H1 (cell line): ENCODE results near the gene PRKCI. TPM values are rescaled to one million over a fixed set of nuclear protein-coding genes. Genes with fewer than 3 reads are reported as not detected.
"Not testable (repeated sequence)": the region's sequence is repeated elsewhere in the genome, so short reads cannot be mapped to it uniquely, and the experiment has no call there.

ENCODE experiments used
- CTCF ChIA-PET: fragments of 300-600 bp; sonication (Branson Sonifier 250); formaldehyde crosslinking; loops from one replicate; lab custom pipeline; 2021; ENCODE audit not compliant: partially characterized antibody; lab: Charles Lee
- POLR2A ChIA-PET: fragments of 300-600 bp; sonication (Branson Sonifier 250); formaldehyde crosslinking; loops from one replicate; lab custom pipeline; 2021; ENCODE audit warnings: inconsistent platforms; ENCODE audit not compliant: partially characterized antibody; lab: Charles Lee
- DNase-seq, 2 experiments: peaks; one replicate each; pipeline versions ENCODE4 v3.0.0 to v3.0.0-alpha.2; 2010 to 2022; ENCODE audit warnings: low spot score in 2 of 2, low read depth in 1 of 2, mixed read lengths in 1 of 2
- FAIRE-seq: peaks from 2 replicates; lab custom pipeline; 2011; peaks lifted over from hg19 to GRCh38; lab: Jason Lieb, UNC
- H2AFZ ChIP-seq: 2 replicates; pipeline ENCODE4 v1.8.1; 2012; ENCODE audit warnings: low read length, inconsistent platforms
- H2AK5ac ChIP-seq: 2 replicates; pipeline ENCODE4 v1.6.1; 2013; ENCODE audit warnings: low read depth, low read length
- H2BK120ac ChIP-seq: replicated peaks from 2 replicates; pipeline ENCODE3; 2013; ENCODE audit warnings: low read depth, low read length, inconsistent platforms
- H2BK12ac ChIP-seq: 2 replicates; pipeline ENCODE4 v1.6.1; 2013; ENCODE audit warnings: low read depth, low read length
- H2BK15ac ChIP-seq: 2 replicates; pipeline ENCODE4 v1.6.1; 2013; ENCODE audit warnings: low read length
- H2BK20ac ChIP-seq: 2 replicates; pipeline ENCODE4 v1.6.1; 2013; ENCODE audit warnings: low read length
- H2BK5ac ChIP-seq: 2 replicates; pipeline ENCODE4 v1.6.1; 2013; ENCODE audit warnings: low read depth, low read length
- H3K14ac ChIP-seq: 2 replicates; pipeline ENCODE4 v1.6.1; 2013; ENCODE audit warnings: inconsistent platforms; ENCODE audit not compliant: insufficient read length
- H3K18ac ChIP-seq: 2 replicates; pipeline ENCODE4 v1.6.1; 2013; ENCODE audit warnings: low read length; ENCODE audit errors: extremely low read depth
- H3K23ac ChIP-seq: 2 replicates; pipeline ENCODE4 v1.6.1; 2013; ENCODE audit warnings: inconsistent platforms; ENCODE audit not compliant: insufficient read length
- H3K23me2 ChIP-seq: 2 replicates; pipeline ENCODE4 v1.6.1; 2013; ENCODE audit warnings: low read depth, low read length
- H3K27ac ChIP-seq: 2 replicates; pipeline ENCODE4 v1.6.1; 2011; ENCODE audit warnings: low read depth, low read length, inconsistent platforms
- H3K27me3 ChIP-seq, 4 experiments: replicated peaks in 1 of 4; 1 replicate in 1 of 4; 2 replicates in 3 of 4; pipeline versions ENCODE4 v1.6.1 to v1.8.1; 2011 to 2013; ENCODE audit warnings: low read length in 3 of 4, mild to moderate bottlenecking in 3 of 4, inconsistent platforms in 2 of 4, mixed read lengths in 2 of 4, moderate library complexity in 1 of 4; ENCODE audit not compliant: control insufficient read depth in 3 of 4, insufficient read depth in 3 of 4; ENCODE audit errors: extremely low read depth in 1 of 4
- H3K36me3 ChIP-seq, 4 experiments: 2 replicates each; pipeline versions ENCODE4 v1.6.1 to v1.8.1; 2011 to 2013; ENCODE audit warnings: mild to moderate bottlenecking in 4 of 4, low read length in 3 of 4, moderate library complexity in 2 of 4, control low read depth in 1 of 4, inconsistent platforms in 1 of 4; ENCODE audit not compliant: insufficient read depth in 4 of 4, control insufficient read depth in 2 of 4
- H3K4ac ChIP-seq: replicated peaks from 2 replicates; pipeline ENCODE3; 2013; ENCODE audit warnings: low read length, low read depth, mixed read lengths, inconsistent platforms; ENCODE audit not compliant: insufficient read length
- H3K4me1 ChIP-seq, 4 experiments: replicated peaks in 1 of 4; 1 replicate in 1 of 4; 2 replicates in 3 of 4; pipeline versions ENCODE4 v1.6.1 to v1.8.1; 2011 to 2013; ENCODE audit warnings: low read length in 3 of 4, inconsistent platforms in 2 of 4, mixed read lengths in 1 of 4; ENCODE audit not compliant: insufficient read depth in 4 of 4, control insufficient read depth in 3 of 4
- H3K4me2 ChIP-seq, 2 experiments: 2 replicates each; pipeline versions ENCODE4 v1.6.1 to v1.8.1; 2011 to 2013; ENCODE audit warnings: low read depth in 2 of 2, low read length in 2 of 2, control low read depth in 1 of 2, inconsistent platforms in 1 of 2, mild to moderate bottlenecking in 1 of 2; ENCODE audit not compliant: insufficient read depth in 1 of 2
- H3K4me3 ChIP-seq, 4 experiments: fragments of 200-600, 300-600 bp in 1 of 4; sonication (generic), shearing (Covaris generic), sonication (Bioruptor Twin) in 1 of 4; 2 replicates each; pipeline versions ENCODE4 v1.5.1 to v1.8.1; 2011 to 2016; ENCODE audit warnings: low read length in 4 of 4, low read depth in 3 of 4, control low read depth in 2 of 4, inconsistent platforms in 2 of 4, mild to moderate bottlenecking in 2 of 4, mixed read lengths in 1 of 4, moderate library complexity in 1 of 4; ENCODE audit not compliant: insufficient read depth in 2 of 4; ENCODE audit errors: extremely low read depth in 1 of 4
- H3K56ac ChIP-seq: replicated peaks from 2 replicates; pipeline ENCODE3; 2013; ENCODE audit warnings: low read depth, mild to moderate bottlenecking, mixed read lengths, low read length, inconsistent platforms; ENCODE audit not compliant: insufficient read length
- H3K79me1 ChIP-seq: 2 replicates; pipeline ENCODE4 v1.6.1; 2013; ENCODE audit warnings: low read depth, low read length, control low read depth
- H3K79me2 ChIP-seq, 2 experiments: 2 replicates each; pipeline versions ENCODE4 v1.6.1 to v1.8.1; 2012 to 2013; ENCODE audit warnings: low read length in 2 of 2, mild to moderate bottlenecking in 2 of 2, inconsistent platforms in 1 of 2; ENCODE audit not compliant: insufficient read depth in 2 of 2, control insufficient read depth in 1 of 2
- H3K9ac ChIP-seq, 4 experiments: replicated peaks in 1 of 4; 1 replicate in 1 of 4; 2 replicates in 3 of 4; pipeline versions ENCODE4 v1.6.1 to v1.8.1; 2011 to 2013; ENCODE audit warnings: low read depth in 3 of 4, low read length in 3 of 4, control low read depth in 2 of 4, mild to moderate bottlenecking in 2 of 4, moderate library complexity in 2 of 4, inconsistent platforms in 1 of 4; ENCODE audit errors: extremely low read depth in 1 of 4
- H3K9me3 ChIP-seq, 2 experiments: 2 replicates each; pipeline versions ENCODE4 v1.6.1 to v1.8.1; 2012 to 2013; ENCODE audit warnings: mild to moderate bottlenecking in 2 of 2, moderate library complexity in 2 of 2, control low read depth in 1 of 2, inconsistent platforms in 1 of 2, low read depth in 1 of 2, low read length in 1 of 2, mixed read lengths in 1 of 2; ENCODE audit not compliant: insufficient read depth in 2 of 2
- H4K20me1 ChIP-seq, 2 experiments: replicated peaks in 1 of 2; 2 replicates each; pipeline versions ENCODE3 to v1.8.1; 2011 to 2013; ENCODE audit warnings: inconsistent platforms in 2 of 2, low read length in 2 of 2, mild to moderate bottlenecking in 1 of 2; ENCODE audit not compliant: insufficient read depth in 2 of 2, control insufficient read depth in 1 of 2
- H4K5ac ChIP-seq: 2 replicates; pipeline ENCODE4 v1.6.1; 2013; ENCODE audit warnings: low read length, low read depth, mixed read lengths, inconsistent platforms; ENCODE audit not compliant: insufficient read length
- H4K8ac ChIP-seq: 2 replicates; pipeline ENCODE4 v1.8.0; 2013; ENCODE audit warnings: mild to moderate bottlenecking, moderate library complexity, low read length, inconsistent platforms; ENCODE audit not compliant: insufficient read depth; ENCODE audit errors: extremely low read depth
- H4K91ac ChIP-seq: replicated peaks from 2 replicates; pipeline ENCODE3; 2013; ENCODE audit warnings: low read length, mixed read lengths, inconsistent platforms; ENCODE audit not compliant: insufficient read length
- WGBS, 2 experiments: shearing (Covaris generic) in 1 of 2; methylation state at CpG; one replicate each; pipeline versions ENCODE4 v1.1.6 to v1.1.7; 2013 to 2015; ENCODE audit warnings: low lambda C conversion rate in 2 of 2, mixed read lengths in 2 of 2, inconsistent platforms in 1 of 2, low coverage in 1 of 2, missing lambda C conversion rate in 1 of 2; ENCODE audit not compliant: insufficient replicate concordance in 2 of 2, insufficient coverage in 1 of 2, insufficient read length in 1 of 2; ENCODE audit errors: extremely low coverage in 1 of 2, missing lambda C conversion rate in 1 of 2; 5-methylcytosine and 5-hydroxymethylcytosine counted together
- polyA plus RNA-seq, 7 experiments: library from polyadenylated mRNA; depleted of rRNA in 3 of 7; stranded (reverse) in 5 of 7; unstranded in 2 of 7; fragments of >200 nt in 5 of 7; fragments of 200-250 nt in 2 of 7; gene quantifications; 1 replicate in 5 of 7; 2 replicates in 1 of 7; 4 replicates in 1 of 7; pipeline versions ENCODE4 v1.2.1 to v1.2.3, GENCODE V29; 2011 to 2013; ENCODE audit warnings: missing spikeins in 2 of 7, mixed read lengths in 2 of 7
- total RNA-seq: library from RNA; stranded (reverse); fragmentation: NEBNext Ultra II Directional; extraction: Animal tissue kit (Norgen Biotek cat#: 25700); gene quantifications from 2 replicates; pipeline ENCODE4 v1.2.1, GENCODE V29; 2021

PRKCI gene
- total and polyA plus RNA-seq, 2 of the 8 experiments (the other 6 are each of a cell fraction or from before 2014, with no cell fraction given) = 24.3 to 100.0 TPM

GRCh38 chr3:170277311-170277710, 55.1 kb downstream of the PRKCI start:
- H2BK120ac ChIP-seq, H3K27ac ChIP-seq, H2BK5ac ChIP-seq, H2BK20ac ChIP-seq, H2AK5ac ChIP-seq, H3K23me2 ChIP-seq, H3K18ac ChIP-seq, H3K14ac ChIP-seq, H3K4ac ChIP-seq, H4K8ac ChIP-seq, H4K91ac ChIP-seq, H3K4me2 ChIP-seq, H2AFZ ChIP-seq, H3K4me3 ChIP-seq, H3K79me1 ChIP-seq, H3K27me3 ChIP-seq, H3K9ac ChIP-seq, FAIRE-seq, H2BK15ac ChIP-seq, H3K79me2 ChIP-seq, DNase-seq, POLR2A ChIA-PET, H3K56ac ChIP-seq, H3K9me3 ChIP-seq, H3K4me1 ChIP-seq, H4K20me1 ChIP-seq, CTCF ChIA-PET, H3K23ac ChIP-seq, H4K5ac ChIP-seq, H2BK12ac ChIP-seq: not testable (repeated sequence)
- H3K36me3 ChIP-seq = peaks cover 3 to 63% (median 25%) of the 10 kb centered on the region in 4 experiments; a peak in 5 of 8 replicates
- 93% methylated on average over 8 of the region's 10 CpGs; no CpG with 5 or more reads in 1 of the 2 experiments for WGBS, 2 experiments
